ENCODE results near the gene SMAGP. TPM values are rescaled to one million over a fixed set of nuclear protein-coding genes. Genes with fewer than 3 reads are reported as not detected.
"Not testable (repeated sequence)": the region's sequence is repeated elsewhere in the genome, so short reads cannot be mapped to it uniquely, and the experiment has no call there.

SMAGP gene
- total and polyA plus RNA-seq, 4 donors: 2.4 to 6.4 (median 4.2) TPM

GRCh38 chr12:51311389-51311788 lies 41.2 kb upstream of the SMAGP start:
- H3K9ac ChIP-seq (ENCODE audit: low read depth in 1 of 2, low read length in 2 of 2): no peak overlapping the region
- DNase-seq (ENCODE audit: low spot score): no peak
- no peaks in the 10 kb centered on the region for H3K36me3 ChIP-seq (ENCODE audit: control insufficient read depth in 4 of 4, insufficient read depth in 3 of 4, low read depth in 1 of 4, low read length in 3 of 4)
- WGBS: 98% methylated on average over 1 of the region's 1 CpG
- H3K27ac ChIP-seq (ENCODE audit: low read depth in 1 of 2, low read length in 2 of 2): no peak overlapping the region
- H3K4me3 ChIP-seq (ENCODE audit: low read depth in 1 of 3, low read length in 3 of 3): no peak overlapping the region
- H3K4me1 ChIP-seq (ENCODE audit: control insufficient read depth in 4 of 4, insufficient read depth in 4 of 4, low read length in 3 of 4): no peaks in the 10 kb centered on the region
- no peaks in the 10 kb centered on the region for H3K9me3 ChIP-seq (ENCODE audit: control insufficient read depth in 4 of 4, low read length in 3 of 4)
- no peak for TF ChIP-seq RAD21 (IDR thresholded peaks at IDR 0.05)
- no peak for TF ChIP-seq CTCF (IDR thresholded peaks at IDR 0.05; ENCODE audit: low read depth, low read length, missing input control)
- TF ChIP-seq YY1 (IDR thresholded peaks at IDR 0.05): no peak
- H3K27me3 ChIP-seq (ENCODE audit: control insufficient read depth in 4 of 4, insufficient read depth in 4 of 4, low read length in 3 of 4): no peaks in the 10 kb centered on the region

GRCh38 chr12:51307655-51308593 lies 37.7 kb upstream of the SMAGP start:
- no peak for DNase-seq (ENCODE audit: low spot score)
- TF ChIP-seq ZBTB33 (IDR thresholded peaks at IDR 0.05) (no peak), FOXA1 (IDR thresholded peaks at IDR 0.05) (no peak), GABPA (IDR thresholded peaks at IDR 0.05 in 1 of 2, conservative IDR thresholded peaks at IDR 0.05 in 1 of 2) (no peak), NR2F2 (IDR thresholded peaks at IDR 0.05) (no peak), HNF4G (IDR thresholded peaks at IDR 0.05) (no peak)
- no peak overlapping the region for H3K9ac ChIP-seq (ENCODE audit: low read depth in 1 of 2, low read length in 2 of 2)
- no peak overlapping the region for H3K4me3 ChIP-seq (ENCODE audit: low read depth in 1 of 3, low read length in 3 of 3)
- no peaks in the 10 kb centered on the region for H3K27me3 ChIP-seq (ENCODE audit: control insufficient read depth in 4 of 4, insufficient read depth in 4 of 4, low read length in 3 of 4)
- no peaks in the 10 kb centered on the region for H3K36me3 ChIP-seq (ENCODE audit: control insufficient read depth in 4 of 4, insufficient read depth in 3 of 4, low read depth in 1 of 4, low read length in 3 of 4)
- 83% methylated on average over 6 of the region's 6 CpGs for WGBS
- no peak overlapping the region for H3K27ac ChIP-seq (ENCODE audit: low read depth in 1 of 2, low read length in 2 of 2)
- H3K4me1 ChIP-seq (ENCODE audit: control insufficient read depth in 4 of 4, insufficient read depth in 4 of 4, low read length in 3 of 4): no peaks in the 10 kb centered on the region
- H3K9me3 ChIP-seq (ENCODE audit: control insufficient read depth in 4 of 4, low read length in 3 of 4): no peaks in the 10 kb centered on the region

GRCh38 chr12:51306507-51306906 lies 36.3 kb upstream of the SMAGP start:
- Histone ChIP-seq H3K4me3 (ENCODE audit: low read depth in 1 of 3, low read length in 3 of 3) (no peak overlapping the region), H3K4me1 (ENCODE audit: control insufficient read depth in 4 of 4, insufficient read depth in 4 of 4, low read length in 3 of 4) (no peaks in the 10 kb centered on the region), H3K27me3 (ENCODE audit: control insufficient read depth in 4 of 4, insufficient read depth in 4 of 4, low read length in 3 of 4) (no peaks in the 10 kb centered on the region), H3K27ac (ENCODE audit: low read depth in 1 of 2, low read length in 2 of 2) (no peak overlapping the region), H3K9ac (ENCODE audit: low read depth in 1 of 2, low read length in 2 of 2) (no peak overlapping the region), H3K9me3 (ENCODE audit: control insufficient read depth in 4 of 4, low read length in 3 of 4) (no peaks in the 10 kb centered on the region), H3K36me3 (ENCODE audit: control insufficient read depth in 4 of 4, insufficient read depth in 3 of 4, low read depth in 1 of 4, low read length in 3 of 4) (no peaks in the 10 kb centered on the region)
- 86% methylated on average over 5 of the region's 5 CpGs for WGBS
- TF ChIP-seq TAF1 (conservative IDR thresholded peaks at IDR 0.05) (no peak), HNF4A (conservative IDR thresholded peaks at IDR 0.05) (no peak), MAX (IDR thresholded peaks at IDR 0.05) (no peak), GABPA (IDR thresholded peaks at IDR 0.05 in 1 of 2, conservative IDR thresholded peaks at IDR 0.05 in 1 of 2) (no peak), YY1 (IDR thresholded peaks at IDR 0.05) (no peak), EGR1 (IDR thresholded peaks at IDR 0.05; ENCODE audit: low read depth in 2 of 2) (no peak), ATF3 (IDR thresholded peaks at IDR 0.05) (no peak), FOXA1 (IDR thresholded peaks at IDR 0.05) (no peak), SP1 (IDR thresholded peaks at IDR 0.05) (no peak)
- DNase-seq (ENCODE audit: low spot score): no peak

GRCh38 chr12:51300768-51301167 lies 30.6 kb upstream of the SMAGP start:
- H3K9ac ChIP-seq (ENCODE audit: low read depth in 1 of 2, low read length in 2 of 2); H3K27me3 ChIP-seq (ENCODE audit: control insufficient read depth in 4 of 4, insufficient read depth in 4 of 4, low read length in 3 of 4); H3K9me3 ChIP-seq (ENCODE audit: control insufficient read depth in 4 of 4, low read length in 3 of 4); H3K27ac ChIP-seq (ENCODE audit: low read depth in 1 of 2, low read length in 2 of 2); H3K36me3 ChIP-seq (ENCODE audit: control insufficient read depth in 4 of 4, insufficient read depth in 3 of 4, low read depth in 1 of 4, low read length in 3 of 4); H3K4me1 ChIP-seq (ENCODE audit: control insufficient read depth in 4 of 4, insufficient read depth in 4 of 4, low read length in 3 of 4); H3K4me3 ChIP-seq (ENCODE audit: low read depth in 1 of 3, low read length in 3 of 3); DNase-seq (ENCODE audit: low spot score): not testable (repeated sequence)
- WGBS: 91% methylated on average over 10 of the region's 10 CpGs

All from liver (tissue), 9 donors.